ENCODE results near the gene ADGRG6.
"Not testable (repeated sequence)": the region's sequence is repeated elsewhere in the genome, so short reads cannot be mapped to it uniquely, and the experiment has no call there.

The ADGRG6 gene

GRCh38 chr6:142444881-142445301 lies 143.1 kb downstream of the ADGRG6 start:
- no peaks in the 10 kb centered on the region for H3K4me1 ChIP-seq (ENCODE audit: control insufficient read depth, insufficient read depth, low read length, poor library complexity, severe bottlenecking)

GRCh38 chr6:142446168-142446567 lies 144.4 kb downstream of the ADGRG6 start:
- H3K9me3 ChIP-seq (ENCODE audit: control insufficient read depth, low read length), result no peaks in the 10 kb centered on the region
- no peaks in the 10 kb centered on the region for H3K27me3 ChIP-seq (replicated peaks; ENCODE audit: control insufficient read depth, insufficient read depth, low read length, poor library complexity, severe bottlenecking)
- no peaks in the 10 kb centered on the region for H3K36me3 ChIP-seq (ENCODE audit: control insufficient read depth, insufficient read depth, low read length)
- DNase-seq, result no peak
- no peaks in the 10 kb centered on the region for H3K4me1 ChIP-seq (ENCODE audit: control insufficient read depth, insufficient read depth, low read length, poor library complexity, severe bottlenecking)
- no peak overlapping the region for H3K27ac ChIP-seq (ENCODE audit: insufficient read depth, low read length, poor library complexity, severe bottlenecking)
- H3K4me3 ChIP-seq (ENCODE audit: insufficient read depth, low read depth, low read length, poor library complexity, severe bottlenecking), result no peak overlapping the region

More at GRCh38 chr6:142444881-142445301, 143.1 kb downstream of the ADGRG6 start:
- no peak overlapping the region for H3K27ac ChIP-seq (ENCODE audit: insufficient read depth, low read length, poor library complexity, severe bottlenecking)
- no peaks in the 10 kb centered on the region for H3K9me3 ChIP-seq (ENCODE audit: control insufficient read depth, low read length)
- H3K36me3 ChIP-seq (ENCODE audit: control insufficient read depth, insufficient read depth, low read length), result no peaks in the 10 kb centered on the region
- DNase-seq, result no peak
- H3K4me3 ChIP-seq (ENCODE audit: insufficient read depth, low read depth, low read length, poor library complexity, severe bottlenecking), result no peak overlapping the region
- no peaks in the 10 kb centered on the region for H3K27me3 ChIP-seq (replicated peaks; ENCODE audit: control insufficient read depth, insufficient read depth, low read length, poor library complexity, severe bottlenecking)

- H3K27me3 ChIP-seq (replicated peaks; ENCODE audit: control insufficient read depth, insufficient read depth, low read length, poor library complexity, severe bottlenecking), result no peaks in the 10 kb centered on the region
- no peaks in the 10 kb centered on the region for H3K4me1 ChIP-seq (ENCODE audit: control insufficient read depth, insufficient read depth, low read length, poor library complexity, severe bottlenecking)
- no peak overlapping the region for H3K27ac ChIP-seq (ENCODE audit: insufficient read depth, low read length, poor library complexity, severe bottlenecking)
- H3K9me3 ChIP-seq (ENCODE audit: control insufficient read depth, low read length), result no peaks in the 10 kb centered on the region
- H3K4me3 ChIP-seq (ENCODE audit: insufficient read depth, low read depth, low read length, poor library complexity, severe bottlenecking), result no peak overlapping the region
- H3K36me3 ChIP-seq (ENCODE audit: control insufficient read depth, insufficient read depth, low read length), result no peaks in the 10 kb centered on the region
- DNase-seq, result no peak
These were observed 144.8 kb downstream of the ADGRG6 start for GRCh38 chr6:142446576-142446975.

- Histone ChIP-seq H3K4me3 (ENCODE audit: insufficient read depth, low read depth, low read length, poor library complexity, severe bottlenecking) (no peak overlapping the region), H3K27me3 (replicated peaks; ENCODE audit: control insufficient read depth, insufficient read depth, low read length, poor library complexity, severe bottlenecking) (no peaks in the 10 kb centered on the region), H3K27ac (ENCODE audit: insufficient read depth, low read length, poor library complexity, severe bottlenecking) (no peak overlapping the region), H3K9me3 (ENCODE audit: control insufficient read depth, low read length) (no peaks in the 10 kb centered on the region), H3K4me1 (ENCODE audit: control insufficient read depth, insufficient read depth, low read length, poor library complexity, severe bottlenecking) (no peaks in the 10 kb centered on the region), H3K36me3 (ENCODE audit: control insufficient read depth, insufficient read depth, low read length) (no peaks in the 10 kb centered on the region)
- no peak for DNase-seq
These were observed 146.4 kb downstream of the ADGRG6 start for GRCh38 chr6:142448091-142448729.

GRCh38 chr6:142450856-142451255 lies 149.0 kb downstream of the ADGRG6 start:
- not testable (repeated sequence) for H3K4me1 ChIP-seq (ENCODE audit: control insufficient read depth, insufficient read depth, low read length, poor library complexity, severe bottlenecking); H3K9me3 ChIP-seq (ENCODE audit: control insufficient read depth, low read length); DNase-seq; H3K27ac ChIP-seq (ENCODE audit: insufficient read depth, low read length, poor library complexity, severe bottlenecking); H3K27me3 ChIP-seq (replicated peaks; ENCODE audit: control insufficient read depth, insufficient read depth, low read length, poor library complexity, severe bottlenecking); H3K36me3 ChIP-seq (ENCODE audit: control insufficient read depth, insufficient read depth, low read length); H3K4me3 ChIP-seq (ENCODE audit: insufficient read depth, low read depth, low read length, poor library complexity, severe bottlenecking)

GRCh38 chr6:142452993-142453392 lies 151.2 kb downstream of the ADGRG6 start:
- H3K9me3 ChIP-seq (ENCODE audit: control insufficient read depth, low read length), result no peaks in the 10 kb centered on the region
- no peak for DNase-seq
- no peaks in the 10 kb centered on the region for H3K4me1 ChIP-seq (ENCODE audit: control insufficient read depth, insufficient read depth, low read length, poor library complexity, severe bottlenecking)
- H3K27ac ChIP-seq (ENCODE audit: insufficient read depth, low read length, poor library complexity, severe bottlenecking), result no peak overlapping the region
- H3K27me3 ChIP-seq (replicated peaks; ENCODE audit: control insufficient read depth, insufficient read depth, low read length, poor library complexity, severe bottlenecking), result no peaks in the 10 kb centered on the region
- H3K36me3 ChIP-seq (ENCODE audit: control insufficient read depth, insufficient read depth, low read length), result no peaks in the 10 kb centered on the region
- H3K4me3 ChIP-seq (ENCODE audit: insufficient read depth, low read depth, low read length, poor library complexity, severe bottlenecking), result no peak overlapping the region

- not testable (repeated sequence) for H3K9me3 ChIP-seq (ENCODE audit: control insufficient read depth, low read length); H3K4me1 ChIP-seq (ENCODE audit: control insufficient read depth, insufficient read depth, low read length, poor library complexity, severe bottlenecking); H3K36me3 ChIP-seq (ENCODE audit: control insufficient read depth, insufficient read depth, low read length); DNase-seq; H3K27ac ChIP-seq (ENCODE audit: insufficient read depth, low read length, poor library complexity, severe bottlenecking); H3K4me3 ChIP-seq (ENCODE audit: insufficient read depth, low read depth, low read length, poor library complexity, severe bottlenecking); H3K27me3 ChIP-seq (replicated peaks; ENCODE audit: control insufficient read depth, insufficient read depth, low read length, poor library complexity, severe bottlenecking)
These were observed 152.4 kb downstream of the ADGRG6 start for GRCh38 chr6:142454196-142454595.

- not testable (repeated sequence) for DNase-seq; H3K36me3 ChIP-seq (ENCODE audit: control insufficient read depth, insufficient read depth, low read length); H3K27ac ChIP-seq (ENCODE audit: insufficient read depth, low read length, poor library complexity, severe bottlenecking)
These were observed 153.0 kb downstream of the ADGRG6 start for GRCh38 chr6:142454848-142455247.

GRCh38 chr6:142455957-142456589 lies 154.3 kb downstream of the ADGRG6 start:
- DNase-seq, result no peak
- no peak overlapping the region for H3K27ac ChIP-seq (ENCODE audit: insufficient read depth, low read length, poor library complexity, severe bottlenecking)
- no peaks in the 10 kb centered on the region for H3K9me3 ChIP-seq (ENCODE audit: control insufficient read depth, low read length)
- no peaks in the 10 kb centered on the region for H3K27me3 ChIP-seq (replicated peaks; ENCODE audit: control insufficient read depth, insufficient read depth, low read length, poor library complexity, severe bottlenecking)
- H3K4me3 ChIP-seq (ENCODE audit: insufficient read depth, low read depth, low read length, poor library complexity, severe bottlenecking), result no peak overlapping the region
- no peaks in the 10 kb centered on the region for H3K4me1 ChIP-seq (ENCODE audit: control insufficient read depth, insufficient read depth, low read length, poor library complexity, severe bottlenecking)
- H3K36me3 ChIP-seq (ENCODE audit: control insufficient read depth, insufficient read depth, low read length), result no peaks in the 10 kb centered on the region

More at GRCh38 chr6:142454848-142455247, 153.0 kb downstream of the ADGRG6 start:
- H3K27me3 ChIP-seq (replicated peaks; ENCODE audit: control insufficient read depth, insufficient read depth, low read length, poor library complexity, severe bottlenecking); H3K9me3 ChIP-seq (ENCODE audit: control insufficient read depth, low read length); H3K4me1 ChIP-seq (ENCODE audit: control insufficient read depth, insufficient read depth, low read length, poor library complexity, severe bottlenecking); H3K4me3 ChIP-seq (ENCODE audit: insufficient read depth, low read depth, low read length, poor library complexity, severe bottlenecking): not testable (repeated sequence)

- Histone ChIP-seq H3K9me3 (ENCODE audit: control insufficient read depth, low read length) (peaks cover 8% of the 10 kb centered on the region), H3K27me3 (replicated peaks; ENCODE audit: control insufficient read depth, insufficient read depth, low read length, poor library complexity, severe bottlenecking) (no peaks in the 10 kb centered on the region), H3K36me3 (ENCODE audit: control insufficient read depth, insufficient read depth, low read length) (no peaks in the 10 kb centered on the region), H3K27ac (ENCODE audit: insufficient read depth, low read length, poor library complexity, severe bottlenecking) (no peak overlapping the region), H3K4me3 (ENCODE audit: insufficient read depth, low read depth, low read length, poor library complexity, severe bottlenecking) (no peak overlapping the region), H3K4me1 (ENCODE audit: control insufficient read depth, insufficient read depth, low read length, poor library complexity, severe bottlenecking) (no peaks in the 10 kb centered on the region)
- DNase-seq, result no peak
These were observed 156.0 kb downstream of the ADGRG6 start for GRCh38 chr6:142457638-142458406.

Measured in effector memory CD4-positive, alpha-beta T cell (primary cell).